PC-3 (cell line): ENCODE results near the gene LHFPL3. TPM values are rescaled to one million over a fixed set of nuclear protein-coding genes. Genes with fewer than 3 reads are reported as not detected.

Experiments
- ATAC-seq: fragments of 200-7000 bp; cut with Tn5 transposase; 2 replicates; pipeline ENCODE4 v1.9.1; 2020; ENCODE audit warnings: mild to moderate bottlenecking, moderate library complexity
- BruUV-seq: library from RNA; stranded (reverse); fragments of 400-500 nt; replicated peaks from 2 replicates; lab custom pipeline; 2021; lab: Mats Ljungman, UMichigan
- CTCF ChIA-PET: fragments of 300-600 bp; sonication (Branson Sonifier 250); formaldehyde crosslinking; loops from one replicate; lab custom pipeline; 2022; ENCODE audit warnings: antibody characterized with exemption; lab: Charles Lee
- POLR2A ChIA-PET: fragments of 300-600 bp; sonication (Branson Sonifier 250); formaldehyde crosslinking; loops from one replicate; lab custom pipeline; 2022; ENCODE audit warnings: antibody characterized with exemption; ENCODE audit not compliant: unreplicated experiment; lab: Charles Lee
- DNase-seq: peaks from one replicate; pipeline ENCODE4 v3.0.0-alpha.2; 2015
- H2AFZ ChIP-seq: fragments of 300-600 bp; sonication (generic); 2 replicates; pipeline ENCODE4 v1.6.0; 2016; ENCODE audit warnings: antibody characterized with exemption, low read length
- H3F3A ChIP-seq: fragments of 300-600 bp; sonication (generic); one replicate; pipeline ENCODE4 v1.6.0; 2017; ENCODE audit warnings: antibody characterized with exemption, low read length, control low read depth, mild to moderate bottlenecking; ENCODE audit not compliant: unreplicated experiment
- H3K27ac ChIP-seq: fragments of 300-600 bp; sonication (generic); 2 replicates; pipeline ENCODE4 v1.5.1; 2016; ENCODE audit warnings: mild to moderate bottlenecking, low read length
- H3K27me3 ChIP-seq: fragments of 300-600 bp; sonication (generic); 2 replicates; pipeline ENCODE4 v1.6.1; 2016; ENCODE audit warnings: low read length, mixed read lengths
- H3K36me3 ChIP-seq: fragments of 300-600 bp; sonication (generic); 2 replicates; pipeline ENCODE4 v1.6.1; 2016; ENCODE audit warnings: low read depth, mixed run types, low read length, mixed read lengths
- H3K4me1 ChIP-seq: fragments of 300-600 bp; sonication (generic); 2 replicates; pipeline ENCODE4 v1.5.1; 2016; ENCODE audit warnings: low read length; ENCODE audit not compliant: insufficient read depth
- H3K4me2 ChIP-seq: fragments of 300-600 bp; sonication (generic); 2 replicates; pipeline ENCODE4 v1.6.0; 2016; ENCODE audit warnings: low read length
- H3K4me3 ChIP-seq: fragments of 300-600 bp; sonication (generic); 2 replicates; pipeline ENCODE4 v1.5.1; 2016; ENCODE audit warnings: mild to moderate bottlenecking, low read length, mixed read lengths
- H3K79me2 ChIP-seq: fragments of 300-600 bp; sonication (generic); 2 replicates; pipeline ENCODE4 v1.6.1; 2017; ENCODE audit warnings: low read length, mixed read lengths
- H3K9ac ChIP-seq: fragments of 300-600 bp; sonication (generic); 2 replicates; pipeline ENCODE4 v1.6.0; 2016; ENCODE audit warnings: mild to moderate bottlenecking, low read length
- H3K9me2 ChIP-seq: fragments of 300-600 bp; sonication (generic); replicated peaks from 2 replicates; pipeline ENCODE4 v1.6.1; 2016; ENCODE audit warnings: mixed run types, low read length, mixed read lengths
- H3K9me3 ChIP-seq: fragments of 300-600 bp; sonication (generic); 2 replicates; pipeline ENCODE4 v1.6.1; 2016; ENCODE audit warnings: low read length, mixed read lengths
- H4K20me1 ChIP-seq: fragments of 300-600 bp; sonication (generic); 2 replicates; pipeline ENCODE4 v1.6.1; 2016; ENCODE audit warnings: low read length, mixed read lengths
- CTCF ChIP-seq: fragments of 300-600 bp; sonication (generic); conservative IDR thresholded peaks from 2 replicates; pipeline ENCODE4 v1.5.1; 2017; ENCODE audit warnings: antibody characterized with exemption, low read depth, mild to moderate bottlenecking, low read length
- EZH2 ChIP-seq: fragments of 300-600 bp; sonication (generic); IDR thresholded peaks from one replicate; pipeline ENCODE4 v1.6.1; 2017; ENCODE audit warnings: antibody characterized with exemption, mild to moderate bottlenecking, low read length; ENCODE audit not compliant: unreplicated experiment
- EZH2phosphoT487 ChIP-seq: fragments of 300-600 bp; sonication (generic); IDR thresholded peaks from 2 replicates; pipeline ENCODE4 v1.6.1; 2018; ENCODE audit warnings: mild to moderate bottlenecking, antibody characterized with exemption, low read length, borderline replicate concordance
- intact Hi-C: fragments of 100-400 bp; cut with micrococcal nuclease; formaldehyde crosslinking; loops from 2 replicates; pipeline ENCODE4 v1.9.0; 2023
- total RNA-seq: library from RNA; depleted of rRNA; stranded (reverse); fragments of >200 nt; gene quantifications from 2 replicates; pipeline ENCODE4 v1.2.3, GENCODE V29; 2014

LHFPL3 gene
- total RNA-seq, 1 experiment from 2014 or later: not detected

GRCh38 chr7:104603957-104604356, 275.6 kb downstream of the LHFPL3 start:
- no peak for TF ChIP-seq EZH2phosphoT487
- TF ChIP-seq EZH2: no peak
- intact Hi-C loops: no loop called here
- Histone ChIP-seq H3K4me2 (no peak overlapping the region), H3K27me3 (0 out of 2 replicates have a peak, but pooled peaks cover 3% of the 10 kb centered on the region), H3K9ac (no peak overlapping the region), H4K20me1 (no peaks in the 10 kb centered on the region), H3K36me3 (no peaks in the 10 kb centered on the region), H2AFZ (no peak overlapping the region), H3K4me1 (no peaks in the 10 kb centered on the region), H3K27ac (no peak overlapping the region), H3K9me3 (no peaks in the 10 kb centered on the region), H3F3A (no peaks in the 10 kb centered on the region), H3K79me2 (no peaks in the 10 kb centered on the region), H3K9me2 (no peaks in the 10 kb centered on the region), H3K4me3 (no peak overlapping the region)
- DNase-seq: no peak
- BruUV-seq: no TSS peak
- ChIA-PET POLR2A (no interaction called here), CTCF (no interaction called here)
- no peak for ATAC-seq

- H3F3A ChIP-seq: no peaks in the 10 kb centered on the region
- DNase-seq (no peak), ATAC-seq (no peak)
- H4K20me1 ChIP-seq: no peaks in the 10 kb centered on the region
- H3K79me2 ChIP-seq: no peaks in the 10 kb centered on the region
- no peaks in the 10 kb centered on the region for H3K36me3 ChIP-seq
- no TSS peak for BruUV-seq
- 0 out of 2 replicates have a peak, but pooled peaks cover 3% of the 10 kb centered on the region for H3K27me3 ChIP-seq
- H3K9me2 ChIP-seq: no peaks in the 10 kb centered on the region
- no peak overlapping the region for H3K27ac ChIP-seq
- no peak overlapping the region for H3K4me2 ChIP-seq
- H3K9me3 ChIP-seq: no peaks in the 10 kb centered on the region
- intact Hi-C loops: no loop called here
- no peak overlapping the region for H3K4me3 ChIP-seq
- H3K4me1 ChIP-seq: no peaks in the 10 kb centered on the region
- TF ChIP-seq EZH2phosphoT487: no peak
- no peak for TF ChIP-seq EZH2
- no peak for TF ChIP-seq CTCF
- ChIA-PET POLR2A (no interaction called here), CTCF (no interaction called here)
- H3K9ac ChIP-seq: no peak overlapping the region
- no peak overlapping the region for H2AFZ ChIP-seq
Observed at GRCh38 chr7:104604706-104605105, 276.3 kb downstream of the LHFPL3 start.

DNA sequence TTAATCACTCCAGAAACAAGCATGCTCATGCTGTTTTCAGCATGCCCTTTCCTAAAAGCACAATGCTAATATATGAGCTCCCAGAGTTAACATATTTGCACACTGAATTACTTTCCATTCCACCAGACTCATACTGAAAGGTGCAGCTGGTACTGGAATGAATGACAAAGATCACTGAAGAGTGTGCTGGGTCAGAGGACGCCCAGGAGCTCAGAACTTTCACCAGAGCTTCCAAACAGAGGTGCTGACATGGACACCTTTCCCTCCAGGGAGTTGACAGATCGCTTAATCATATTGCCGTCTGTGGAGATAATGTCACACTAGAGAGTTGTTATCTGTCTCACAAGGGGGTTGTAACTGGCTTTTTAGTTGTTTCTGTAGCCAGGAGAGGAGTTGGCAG, 292.9 kb downstream of the LHFPL3 start:
- no peak overlapping the region for H3K27ac ChIP-seq
- ATAC-seq: no peak
- no peaks in the 10 kb centered on the region for H4K20me1 ChIP-seq
- no peaks in the 10 kb centered on the region for H3F3A ChIP-seq
- no peaks in the 10 kb centered on the region for H3K9me2 ChIP-seq
- H3K27me3 ChIP-seq: no peaks in the 10 kb centered on the region
- ChIA-PET POLR2A (no interaction called here), CTCF (no interaction called here)
- TF ChIP-seq EZH2 (no peak), EZH2phosphoT487 (no peak)
- H3K4me3 ChIP-seq: no peak overlapping the region
- intact Hi-C loops: no loop called here
- no peak for DNase-seq
- no peaks in the 10 kb centered on the region for H3K4me1 ChIP-seq
- H3K79me2 ChIP-seq: no peaks in the 10 kb centered on the region
- H3K9ac ChIP-seq: no peak overlapping the region
- no TSS peak for BruUV-seq
- H3K9me3 ChIP-seq: no peaks in the 10 kb centered on the region
- no peaks in the 10 kb centered on the region for H3K36me3 ChIP-seq
- H2AFZ ChIP-seq: no peak overlapping the region
- H3K4me2 ChIP-seq: no peak overlapping the region

DNA sequence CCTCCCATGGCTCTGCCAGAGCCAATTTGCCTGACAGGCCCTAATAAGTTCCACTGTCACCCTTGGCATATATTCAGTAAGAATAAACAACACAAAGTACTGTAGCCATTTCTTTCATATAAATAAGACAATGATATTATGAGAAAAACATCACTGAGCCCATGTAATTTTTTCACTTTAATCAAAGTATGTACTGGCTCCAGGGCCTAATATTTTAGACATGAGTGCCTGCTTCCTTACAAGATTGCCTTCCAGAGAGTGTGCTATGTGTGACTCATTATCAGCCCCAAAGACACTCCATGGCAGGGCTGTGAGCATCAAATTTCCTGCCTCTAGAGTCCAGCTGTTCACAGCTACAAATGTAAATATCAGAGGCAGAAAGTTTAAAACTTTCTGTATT, 297.6 kb downstream of the LHFPL3 start:
- Histone ChIP-seq H3K36me3 (no peaks in the 10 kb centered on the region), H3K9ac (no peak overlapping the region), H3K4me3 (no peak overlapping the region), H3K9me2 (no peaks in the 10 kb centered on the region), H3K9me3 (no peaks in the 10 kb centered on the region), H3K27ac (no peak overlapping the region), H2AFZ (no peak overlapping the region), H3K4me2 (no peak overlapping the region), H3K79me2 (no peaks in the 10 kb centered on the region), H3K4me1 (no peaks in the 10 kb centered on the region), H3K27me3 (no peaks in the 10 kb centered on the region), H3F3A (no peaks in the 10 kb centered on the region), H4K20me1 (no peaks in the 10 kb centered on the region)
- CTCF ChIA-PET: no interaction called here
- TF ChIP-seq EZH2phosphoT487 (no peak), EZH2 (no peak), CTCF (no peak)
- intact Hi-C loops: no loop called here
- no peak for ATAC-seq
- POLR2A ChIA-PET: no interaction called here
- DNase-seq: no peak
- BruUV-seq: no TSS peak
